ENCODE results near the gene DNAI1.
A peak's percentile ranks its signal among the peaks of the same experiment; 100 is the strongest.

DNAI1 gene

GRCh38 chr9:34564617-34565016 is 106.0 kb downstream of the DNAI1 start:
- Histone ChIP-seq H3K9ac (ENCODE audit: low read depth, low read length, poor library complexity) (no peak overlapping the region), H2BK15ac (ENCODE audit: low read length) (peak overlapping the region; percentile 5), H4K8ac (ENCODE audit: low read depth, low read length) (no peak overlapping the region), H3K27me3 (ENCODE audit: control insufficient read depth in 3 of 3, insufficient read depth in 3 of 3, low read depth in 1 of 3, low read length in 3 of 3) (no peaks in the 10 kb centered on the region), H3K4ac (ENCODE audit: low read length) (no peak overlapping the region), H3K4me3 (ENCODE audit: low read length in 2 of 2) (no peak overlapping the region), H3K4me1 (ENCODE audit: control insufficient read depth in 2 of 2, insufficient read depth in 1 of 2, low read depth in 1 of 2, low read length in 2 of 2) (peaks cover 22 to 53% of the 10 kb centered on the region in 2 donors), H3K9me3 (replicated peaks in 1 of 2; ENCODE audit: control insufficient read depth in 2 of 2, insufficient read depth in 1 of 2, low read depth in 1 of 2, low read length in 2 of 2) (peaks cover 5 to 25% of the 10 kb centered on the region in 2 donors), H3K18ac (ENCODE audit: low read length) (peak overlapping the region; percentile 78), H2AK5ac (ENCODE audit: low read depth, low read length) (peak overlapping the region; percentile 28), H3K4me2 (ENCODE audit: insufficient read depth, low read length, poor library complexity, severe bottlenecking) (no peak overlapping the region), H3K27ac (replicated peaks; ENCODE audit: low read length) (peak overlapping the region; percentile 74), H3K14ac (ENCODE audit: low read length) (no peak overlapping the region), H4K91ac (ENCODE audit: low read depth, low read length, poor library complexity) (no peak overlapping the region), H3K23ac (ENCODE audit: low read depth, low read length, poor library complexity) (peak overlapping the region; percentile 12), H2AFZ (ENCODE audit: low read length) (no peak overlapping the region), H3K36me3 (replicated peaks in 1 of 2; ENCODE audit: control insufficient read depth in 2 of 2, insufficient read depth in 2 of 2, low read length in 2 of 2) (peaks cover 31 to 97% of the 10 kb centered on the region in 2 donors), H2BK120ac (ENCODE audit: low read depth, low read length) (no peak overlapping the region), H2BK5ac (ENCODE audit: low read length) (no peak overlapping the region), H2BK12ac (ENCODE audit: low read length) (peak overlapping the region; percentile 30), H3K79me1 (ENCODE audit: low read depth, low read length) (peaks cover 9% of the 10 kb centered on the region)
- no peak for DNase-seq (ENCODE audit: low spot score)
- no CpG with 5 or more reads among the region's 16 CpGs for WGBS, 2 donors (ENCODE audit: extremely low coverage in 2 of 2, insufficient read length in 2 of 2, insufficient replicate concordance in 1 of 2)

- peak overlapping the region; percentile 44 for H2BK5ac ChIP-seq (ENCODE audit: low read length)
- peak overlapping the region; percentile 27 for H2BK15ac ChIP-seq (ENCODE audit: low read length)
- no peak overlapping the region for H2AK5ac ChIP-seq (ENCODE audit: low read depth, low read length)
- H3K4ac ChIP-seq (ENCODE audit: low read length): no peak overlapping the region
- no peak overlapping the region for H3K14ac ChIP-seq (ENCODE audit: low read length)
- H3K4me3 ChIP-seq (ENCODE audit: low read length in 2 of 2): no peak overlapping the region
- no peak overlapping the region for H2BK120ac ChIP-seq (ENCODE audit: low read depth, low read length)
- H4K8ac ChIP-seq (ENCODE audit: low read depth, low read length): no peak overlapping the region
- H3K9ac ChIP-seq (ENCODE audit: low read depth, low read length, poor library complexity): peak overlapping the region; percentile 46
- peaks cover 15 to 47% of the 10 kb centered on the region in 2 donors for H3K4me1 ChIP-seq (ENCODE audit: control insufficient read depth in 2 of 2, insufficient read depth in 1 of 2, low read depth in 1 of 2, low read length in 2 of 2)
- H4K91ac ChIP-seq (ENCODE audit: low read depth, low read length, poor library complexity): no peak overlapping the region
- H3K4me2 ChIP-seq (ENCODE audit: insufficient read depth, low read length, poor library complexity, severe bottlenecking): peak overlapping the region; percentile 27
- no peaks in the 10 kb centered on the region for H3K27me3 ChIP-seq (ENCODE audit: control insufficient read depth in 3 of 3, insufficient read depth in 3 of 3, low read depth in 1 of 3, low read length in 3 of 3)
- peaks cover 31 to 94% of the 10 kb centered on the region in 2 donors for H3K36me3 ChIP-seq (replicated peaks in 1 of 2; ENCODE audit: control insufficient read depth in 2 of 2, insufficient read depth in 2 of 2, low read length in 2 of 2)
- H3K27ac ChIP-seq (replicated peaks; ENCODE audit: low read length): peak overlapping the region; percentile 86
- peaks cover 9% of the 10 kb centered on the region for H3K79me1 ChIP-seq (ENCODE audit: low read depth, low read length)
- H2AFZ ChIP-seq (ENCODE audit: low read length): no peak overlapping the region
- no CpG with 5 or more reads among the region's 8 CpGs for WGBS, 2 donors (ENCODE audit: extremely low coverage in 2 of 2, insufficient read length in 2 of 2, insufficient replicate concordance in 1 of 2)
- no peak for DNase-seq (ENCODE audit: low spot score)
- H2BK12ac ChIP-seq (ENCODE audit: low read length): peak overlapping the region; percentile 63
- peaks cover 5 to 25% of the 10 kb centered on the region in 2 donors for H3K9me3 ChIP-seq (replicated peaks in 1 of 2; ENCODE audit: control insufficient read depth in 2 of 2, insufficient read depth in 1 of 2, low read depth in 1 of 2, low read length in 2 of 2)
- H3K18ac ChIP-seq (ENCODE audit: low read length): peak overlapping the region; percentile 88
- H3K23ac ChIP-seq (ENCODE audit: low read depth, low read length, poor library complexity): no peak overlapping the region
Observed at GRCh38 chr9:34565856-34566255, 107.3 kb downstream of the DNAI1 start.

- Histone ChIP-seq H3K23ac (ENCODE audit: low read depth, low read length, poor library complexity) (no peak overlapping the region), H3K4ac (ENCODE audit: low read length) (no peak overlapping the region), H3K36me3 (replicated peaks in 1 of 2; ENCODE audit: control insufficient read depth in 2 of 2, insufficient read depth in 2 of 2, low read length in 2 of 2) (peaks cover 31 to 94% of the 10 kb centered on the region in 2 donors), H2AFZ (ENCODE audit: low read length) (no peak overlapping the region), H3K9ac (ENCODE audit: low read depth, low read length, poor library complexity) (no peak overlapping the region), H3K79me1 (ENCODE audit: low read depth, low read length) (peaks cover 9% of the 10 kb centered on the region), H3K27ac (replicated peaks; ENCODE audit: low read length) (peak overlapping the region; percentile 86), H3K27me3 (ENCODE audit: control insufficient read depth in 3 of 3, insufficient read depth in 3 of 3, low read depth in 1 of 3, low read length in 3 of 3) (no peaks in the 10 kb centered on the region), H4K91ac (ENCODE audit: low read depth, low read length, poor library complexity) (no peak overlapping the region), H2BK120ac (ENCODE audit: low read depth, low read length) (no peak overlapping the region), H3K18ac (ENCODE audit: low read length) (peak overlapping the region; percentile 88), H4K8ac (ENCODE audit: low read depth, low read length) (no peak overlapping the region), H2BK12ac (ENCODE audit: low read length) (peak overlapping the region; percentile 63), H2AK5ac (ENCODE audit: low read depth, low read length) (no peak overlapping the region), H3K14ac (ENCODE audit: low read length) (no peak overlapping the region), H3K4me1 (ENCODE audit: control insufficient read depth in 2 of 2, insufficient read depth in 1 of 2, low read depth in 1 of 2, low read length in 2 of 2) (peaks cover 16 to 50% of the 10 kb centered on the region in 2 donors), H2BK5ac (ENCODE audit: low read length) (no peak overlapping the region), H3K4me2 (ENCODE audit: insufficient read depth, low read length, poor library complexity, severe bottlenecking) (peak overlapping the region; percentile 27), H2BK15ac (ENCODE audit: low read length) (no peak overlapping the region), H3K9me3 (replicated peaks in 1 of 2; ENCODE audit: control insufficient read depth in 2 of 2, insufficient read depth in 1 of 2, low read depth in 1 of 2, low read length in 2 of 2) (peaks cover 5 to 25% of the 10 kb centered on the region in 2 donors), H3K4me3 (ENCODE audit: low read length in 2 of 2) (no peak overlapping the region)
- no peak for DNase-seq (ENCODE audit: low spot score)
- no CpG with 5 or more reads among the region's 8 CpGs for WGBS, 2 donors (ENCODE audit: extremely low coverage in 2 of 2, insufficient read length in 2 of 2, insufficient replicate concordance in 1 of 2)
Observed at GRCh38 chr9:34566322-34566721, 107.7 kb downstream of the DNAI1 start.

GRCh38 chr9:34566972-34567371 is 108.4 kb downstream of the DNAI1 start:
- H3K23ac ChIP-seq (ENCODE audit: low read depth, low read length, poor library complexity): no peak overlapping the region
- H3K18ac ChIP-seq (ENCODE audit: low read length): no peak overlapping the region
- no peaks in the 10 kb centered on the region for H3K27me3 ChIP-seq (ENCODE audit: control insufficient read depth in 3 of 3, insufficient read depth in 3 of 3, low read depth in 1 of 3, low read length in 3 of 3)
- no peak overlapping the region for H3K4me3 ChIP-seq (ENCODE audit: low read length in 2 of 2)
- no peak for DNase-seq (ENCODE audit: low spot score)
- peaks cover 13 to 51% of the 10 kb centered on the region in 2 donors for H3K4me1 ChIP-seq (ENCODE audit: control insufficient read depth in 2 of 2, insufficient read depth in 1 of 2, low read depth in 1 of 2, low read length in 2 of 2)
- no peak overlapping the region for H3K14ac ChIP-seq (ENCODE audit: low read length)
- H3K79me1 ChIP-seq (ENCODE audit: low read depth, low read length): peaks cover 9% of the 10 kb centered on the region
- peaks cover 5 to 25% of the 10 kb centered on the region in 2 donors for H3K9me3 ChIP-seq (replicated peaks in 1 of 2; ENCODE audit: control insufficient read depth in 2 of 2, insufficient read depth in 1 of 2, low read depth in 1 of 2, low read length in 2 of 2)
- H3K27ac ChIP-seq (replicated peaks; ENCODE audit: low read length): no peak overlapping the region
- H3K9ac ChIP-seq (ENCODE audit: low read depth, low read length, poor library complexity): no peak overlapping the region
- H3K36me3 ChIP-seq (replicated peaks in 1 of 2; ENCODE audit: control insufficient read depth in 2 of 2, insufficient read depth in 2 of 2, low read length in 2 of 2): peaks cover 28 to 94% of the 10 kb centered on the region in 2 donors
- no CpG with 5 or more reads among the region's 6 CpGs for WGBS, 2 donors (ENCODE audit: extremely low coverage in 2 of 2, insufficient read length in 2 of 2, insufficient replicate concordance in 1 of 2)
- H3K4ac ChIP-seq (ENCODE audit: low read length): no peak overlapping the region
- H2BK12ac ChIP-seq (ENCODE audit: low read length): no peak overlapping the region
- no peak overlapping the region for H2BK120ac ChIP-seq (ENCODE audit: low read depth, low read length)
- H4K91ac ChIP-seq (ENCODE audit: low read depth, low read length, poor library complexity): no peak overlapping the region
- H2AFZ ChIP-seq (ENCODE audit: low read length): no peak overlapping the region
- H2BK15ac ChIP-seq (ENCODE audit: low read length): no peak overlapping the region
- H4K8ac ChIP-seq (ENCODE audit: low read depth, low read length): no peak overlapping the region
- no peak overlapping the region for H2BK5ac ChIP-seq (ENCODE audit: low read length)
- no peak overlapping the region for H2AK5ac ChIP-seq (ENCODE audit: low read depth, low read length)
- no peak overlapping the region for H3K4me2 ChIP-seq (ENCODE audit: insufficient read depth, low read length, poor library complexity, severe bottlenecking)
